ENCODE results near the gene SLC9A9. TPM values are rescaled to one million over a fixed set of nuclear protein-coding genes. Genes with fewer than 3 reads are reported as not detected.

SLC9A9 gene
- total and polyA plus RNA-seq, 2 experiments from 2014 or later: 2.2 to 6.8 TPM

DNA sequence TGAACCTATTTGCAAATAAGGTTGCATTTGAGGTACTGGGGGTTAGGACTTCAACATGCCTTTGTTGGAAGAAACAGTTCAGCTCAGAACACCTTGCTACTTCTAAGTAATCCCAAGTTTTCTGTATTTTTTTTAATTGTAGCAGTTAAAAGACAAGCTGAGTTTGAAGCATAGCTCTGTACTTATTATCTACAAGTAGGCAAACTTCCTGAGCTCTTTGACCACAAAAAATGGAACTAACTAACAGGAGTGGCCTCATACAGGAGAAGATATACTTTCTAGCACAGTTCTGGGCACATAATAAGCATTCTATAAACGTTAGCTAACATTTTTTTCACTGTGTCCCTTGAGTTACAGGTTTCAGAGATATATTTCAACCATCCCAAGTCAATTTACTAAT lies 569.5 kb downstream of the SLC9A9 start:
- no peak for TF ChIP-seq EZH2 (IDR thresholded peaks at IDR 0.05; ENCODE audit: borderline replicate concordance)
- no peak for TF ChIP-seq EZH2phosphoT487 (IDR thresholded peaks at IDR 0.05; ENCODE audit: low read depth, severe bottlenecking, unreplicated experiment)
- TF ChIP-seq, protein P1, sequence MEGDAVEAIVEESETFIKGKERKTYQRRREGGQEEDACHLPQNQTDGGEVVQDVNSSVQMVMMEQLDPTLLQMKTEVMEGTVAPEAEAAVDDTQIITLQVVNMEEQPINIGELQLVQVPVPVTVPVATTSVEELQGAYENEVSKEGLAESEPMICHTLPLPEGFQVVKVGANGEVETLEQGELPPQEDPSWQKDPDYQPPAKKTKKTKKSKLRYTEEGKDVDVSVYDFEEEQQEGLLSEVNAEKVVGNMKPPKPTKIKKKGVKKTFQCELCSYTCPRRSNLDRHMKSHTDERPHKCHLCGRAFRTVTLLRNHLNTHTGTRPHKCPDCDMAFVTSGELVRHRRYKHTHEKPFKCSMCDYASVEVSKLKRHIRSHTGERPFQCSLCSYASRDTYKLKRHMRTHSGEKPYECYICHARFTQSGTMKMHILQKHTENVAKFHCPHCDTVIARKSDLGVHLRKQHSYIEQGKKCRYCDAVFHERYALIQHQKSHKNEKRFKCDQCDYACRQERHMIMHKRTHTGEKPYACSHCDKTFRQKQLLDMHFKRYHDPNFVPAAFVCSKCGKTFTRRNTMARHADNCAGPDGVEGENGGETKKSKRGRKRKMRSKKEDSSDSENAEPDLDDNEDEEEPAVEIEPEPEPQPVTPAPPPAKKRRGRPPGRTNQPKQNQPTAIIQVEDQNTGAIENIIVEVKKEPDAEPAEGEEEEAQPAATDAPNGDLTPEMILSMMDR (IDR thresholded peaks at IDR 0.05; ENCODE audit: poor library complexity): no peak
- WGBS (ENCODE audit: low lambda C conversion rate, missing lambda C conversion rate): 94% methylated on average over 1 of the region's 1 CpG
- H3K79me2 ChIP-seq: no peaks in the 10 kb centered on the region

GRCh38 chr3:143277531-143277930 lies 570.7 kb downstream of the SLC9A9 start:
- no peaks in the 10 kb centered on the region for H3K36me3 ChIP-seq (replicated peaks; ENCODE audit: insufficient read depth, low read depth)
- no peak overlapping the region for H3K27ac ChIP-seq
- no peak overlapping the region for H3K4me3 ChIP-seq
- no peaks in the 10 kb centered on the region for H4K20me1 ChIP-seq (ENCODE audit: insufficient read depth, poor library complexity, severe bottlenecking)
- no peaks in the 10 kb centered on the region for H3K4me1 ChIP-seq (ENCODE audit: insufficient read depth)
- WGBS (ENCODE audit: low lambda C conversion rate, missing lambda C conversion rate): 88% methylated on average over 2 of the region's 2 CpGs
- H3K79me2 ChIP-seq: no peaks in the 10 kb centered on the region
- H2AFZ ChIP-seq: no peak overlapping the region
- no peaks in the 10 kb centered on the region for H3K9me2 ChIP-seq (replicated peaks; ENCODE audit: insufficient read depth)
- DNase-seq (ENCODE audit: low spot score): no peak
- TF ChIP-seq EZH2 (IDR thresholded peaks at IDR 0.05; ENCODE audit: borderline replicate concordance) (no peak), EZH2phosphoT487 (IDR thresholded peaks at IDR 0.05; ENCODE audit: low read depth, severe bottlenecking, unreplicated experiment) (no peak)
- TF ChIP-seq, protein P1 (IDR thresholded peaks at IDR 0.05; ENCODE audit: poor library complexity): no peak
- no peak overlapping the region for H3K4me2 ChIP-seq
- no peaks in the 10 kb centered on the region for H3K27me3 ChIP-seq
- no peaks in the 10 kb centered on the region for H3K9me3 ChIP-seq (ENCODE audit: low read depth)

More for the DNA sequence above, 569.5 kb downstream of the SLC9A9 start:
- Histone ChIP-seq H2AFZ (no peak overlapping the region), H4K20me1 (ENCODE audit: insufficient read depth, poor library complexity, severe bottlenecking) (no peaks in the 10 kb centered on the region), H3K9me3 (ENCODE audit: low read depth) (no peaks in the 10 kb centered on the region), H3K4me3 (no peak overlapping the region), H3K4me1 (ENCODE audit: insufficient read depth) (no peaks in the 10 kb centered on the region), H3K27me3 (no peaks in the 10 kb centered on the region), H3K27ac (no peak overlapping the region), H3K36me3 (replicated peaks; ENCODE audit: insufficient read depth, low read depth) (no peaks in the 10 kb centered on the region), H3K9me2 (replicated peaks; ENCODE audit: insufficient read depth) (no peaks in the 10 kb centered on the region), H3K4me2 (no peak overlapping the region)
- DNase-seq (ENCODE audit: low spot score): no peak

DNA sequence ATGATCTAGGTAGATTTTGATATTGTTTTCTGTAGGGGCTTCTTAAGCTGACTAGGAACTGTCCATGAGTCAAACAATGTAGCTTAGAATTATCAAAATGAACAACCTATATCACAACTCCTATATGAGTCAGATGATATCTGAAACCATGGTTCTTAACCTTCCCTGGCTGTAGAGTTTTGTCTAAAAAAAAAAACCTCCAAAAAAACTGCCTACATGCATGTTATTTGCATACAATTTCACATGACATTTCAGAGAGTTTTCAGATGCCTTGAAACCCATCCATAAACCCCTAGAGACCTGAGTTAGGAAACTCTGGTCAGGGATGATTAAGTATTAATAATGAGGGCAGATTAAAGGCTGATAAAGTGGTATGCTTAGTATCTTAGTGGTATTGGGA lies 571.7 kb downstream of the SLC9A9 start:
- H3K4me1 ChIP-seq (ENCODE audit: insufficient read depth): no peaks in the 10 kb centered on the region
- TF ChIP-seq EZH2 (IDR thresholded peaks at IDR 0.05; ENCODE audit: borderline replicate concordance) (no peak), EZH2phosphoT487 (IDR thresholded peaks at IDR 0.05; ENCODE audit: low read depth, severe bottlenecking, unreplicated experiment) (no peak)
- TF ChIP-seq, protein P1 (IDR thresholded peaks at IDR 0.05; ENCODE audit: poor library complexity): no peak
- H2AFZ ChIP-seq: no peak overlapping the region
- no peaks in the 10 kb centered on the region for H3K9me3 ChIP-seq (ENCODE audit: low read depth)
- no peak overlapping the region for H3K27ac ChIP-seq
- H3K27me3 ChIP-seq: no peaks in the 10 kb centered on the region
- no peaks in the 10 kb centered on the region for H3K9me2 ChIP-seq (replicated peaks; ENCODE audit: insufficient read depth)
- H3K79me2 ChIP-seq: no peaks in the 10 kb centered on the region
- no peak overlapping the region for H3K4me2 ChIP-seq
- H4K20me1 ChIP-seq (ENCODE audit: insufficient read depth, poor library complexity, severe bottlenecking): no peaks in the 10 kb centered on the region
- no peaks in the 10 kb centered on the region for H3K36me3 ChIP-seq (replicated peaks; ENCODE audit: insufficient read depth, low read depth)
- DNase-seq (ENCODE audit: low spot score): no peak
- no peak overlapping the region for H3K4me3 ChIP-seq
